ENCODE results near the gene USP8.
"Not testable (repeated sequence)": the region's sequence is repeated elsewhere in the genome, so short reads cannot be mapped to it uniquely, and the experiment has no call there.

The USP8 gene

GRCh38 chr15:50425219-50425618, 1.0 kb downstream of the USP8 start:
- Mint-ChIP-seq H3K36me3 (ENCODE audit: low read depth) (peaks cover 10% of the 10 kb centered on the region), H3K9me3 (no peaks in the 10 kb centered on the region), H3K27ac (peak overlapping the region; percentile 96), H3K27me3 (ENCODE audit: low read depth) (no peaks in the 10 kb centered on the region), H3K4me1 (ENCODE audit: low read depth) (peaks cover 25% of the 10 kb centered on the region), H3K4me3 (peak overlapping the region; percentile 99)

GRCh38 chr15:50425678-50426246, 1.6 kb downstream of the USP8 start:
- not testable (repeated sequence) for H3K9me3 Mint-ChIP-seq; H3K27ac Mint-ChIP-seq; H3K36me3 Mint-ChIP-seq (ENCODE audit: low read depth); H3K27me3 Mint-ChIP-seq (ENCODE audit: low read depth)
- Mint-ChIP-seq H3K4me1 (ENCODE audit: low read depth) (peaks cover 25% of the 10 kb centered on the region), H3K4me3 (peak overlapping the region; percentile 99)

DNA sequence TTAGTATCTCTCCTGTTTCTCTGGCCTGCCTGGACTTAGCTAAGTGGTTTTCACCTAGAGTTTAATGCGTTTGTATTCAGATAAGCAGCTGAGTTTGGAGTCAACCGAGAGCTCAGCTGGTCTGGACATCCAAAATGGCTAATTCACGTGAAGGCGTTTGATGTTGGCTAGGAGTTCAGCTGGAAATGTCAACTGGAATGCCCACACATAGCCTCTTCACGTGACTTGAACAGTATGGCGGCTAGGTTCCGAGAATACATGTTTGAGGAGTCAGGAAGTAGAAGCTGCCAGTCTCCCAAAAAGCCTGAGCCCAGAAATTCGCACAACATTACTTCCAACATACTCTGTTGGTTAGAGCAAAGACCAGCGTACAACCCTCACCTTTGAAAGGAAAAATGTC, 2.2 kb downstream of the USP8 start:
- Mint-ChIP-seq H3K4me1 (ENCODE audit: low read depth) (peaks cover 25% of the 10 kb centered on the region), H3K4me3 (peak overlapping the region; percentile 74), H3K9me3 (no peaks in the 10 kb centered on the region), H3K27ac (no peak overlapping the region), H3K27me3 (ENCODE audit: low read depth) (no peaks in the 10 kb centered on the region), H3K36me3 (ENCODE audit: low read depth) (peaks cover 10% of the 10 kb centered on the region)

DNA sequence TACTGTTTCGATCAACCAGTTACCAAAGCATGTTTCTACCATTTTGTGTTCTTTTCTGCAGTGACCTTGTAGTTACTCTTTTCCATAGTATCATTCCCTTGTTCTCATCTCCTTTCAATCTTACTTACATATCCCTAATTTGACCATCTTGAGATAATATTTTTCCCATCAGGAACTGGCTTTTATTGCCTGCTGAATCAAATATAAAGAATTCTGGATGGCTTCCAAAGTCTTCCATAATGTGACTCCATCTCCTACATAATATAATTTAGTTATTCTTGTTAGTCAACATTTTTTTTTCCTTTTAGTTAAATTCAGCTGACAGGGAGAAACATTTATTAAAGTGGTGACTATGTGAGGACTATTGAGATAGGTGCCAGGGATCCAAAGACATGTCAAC, 7.0 kb downstream of the USP8 start:
- no peaks in the 10 kb centered on the region for H3K27me3 Mint-ChIP-seq (ENCODE audit: low read depth)
- no peak overlapping the region for H3K27ac Mint-ChIP-seq
- no peak overlapping the region for H3K4me3 Mint-ChIP-seq
- H3K9me3 Mint-ChIP-seq, result no peaks in the 10 kb centered on the region
- peaks cover 26% of the 10 kb centered on the region for H3K4me1 Mint-ChIP-seq (ENCODE audit: low read depth)
- peaks cover 19% of the 10 kb centered on the region for H3K36me3 Mint-ChIP-seq (ENCODE audit: low read depth)

GRCh38 chr15:50432230-50432629, 8.0 kb downstream of the USP8 start:
- Mint-ChIP-seq H3K4me3 (no peak overlapping the region), H3K4me1 (ENCODE audit: low read depth) (peaks cover 16% of the 10 kb centered on the region), H3K9me3 (no peaks in the 10 kb centered on the region), H3K36me3 (ENCODE audit: low read depth) (peaks cover 14% of the 10 kb centered on the region), H3K27ac (no peak overlapping the region), H3K27me3 (ENCODE audit: low read depth) (no peaks in the 10 kb centered on the region)

DNA sequence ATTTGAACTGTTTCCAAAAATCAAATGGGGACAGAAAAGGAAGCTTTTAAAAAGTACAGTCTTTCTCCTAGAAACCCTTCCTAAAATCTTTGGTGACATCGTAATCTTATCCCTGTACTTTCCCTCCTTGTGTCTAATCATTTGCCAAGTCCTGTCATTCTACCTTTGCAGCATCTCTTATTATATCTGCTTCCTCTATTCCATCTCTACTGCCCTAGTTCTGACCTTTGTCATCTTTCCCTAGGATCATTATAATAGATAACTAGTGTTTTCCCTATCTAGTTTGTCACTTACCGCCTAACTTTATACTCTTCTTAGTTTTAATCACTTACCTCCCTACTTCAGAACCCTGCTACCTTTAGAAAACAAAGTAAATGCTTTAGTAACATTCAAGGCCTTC, 11.6 kb downstream of the USP8 start:
- Mint-ChIP-seq H3K27ac (no peak overlapping the region), H3K36me3 (ENCODE audit: low read depth) (peaks cover 20% of the 10 kb centered on the region), H3K4me1 (ENCODE audit: low read depth) (peaks cover 15% of the 10 kb centered on the region), H3K9me3 (no peaks in the 10 kb centered on the region), H3K27me3 (ENCODE audit: low read depth) (no peaks in the 10 kb centered on the region), H3K4me3 (no peak overlapping the region)

DNA sequence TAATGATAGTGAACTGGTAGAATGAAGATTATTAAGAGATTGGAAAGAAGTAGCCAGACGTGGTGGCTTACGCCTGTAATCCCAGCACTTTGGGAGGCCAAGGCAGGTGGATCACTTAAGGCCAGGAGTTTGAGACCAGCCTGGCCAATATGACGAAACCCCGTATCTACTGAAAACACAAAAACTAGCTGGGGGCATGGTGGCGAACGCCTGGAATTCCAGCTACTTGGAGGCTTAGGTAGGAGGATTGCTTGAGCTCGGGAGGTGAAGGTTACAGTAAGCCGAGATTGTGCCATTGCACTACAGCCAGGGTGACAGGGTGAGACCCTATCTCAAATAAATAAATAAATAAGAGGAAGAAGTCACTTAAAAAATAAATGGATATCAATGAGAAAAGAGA, 14.0 kb downstream of the USP8 start:
- Mint-ChIP-seq H3K4me3 (no peak overlapping the region), H3K27ac (no peak overlapping the region), H3K27me3 (ENCODE audit: low read depth) (no peaks in the 10 kb centered on the region), H3K36me3 (ENCODE audit: low read depth) (peaks cover 17% of the 10 kb centered on the region), H3K9me3 (no peaks in the 10 kb centered on the region), H3K4me1 (ENCODE audit: low read depth) (peaks cover 12% of the 10 kb centered on the region)

- H3K4me1 Mint-ChIP-seq (ENCODE audit: low read depth), result peaks cover 11% of the 10 kb centered on the region
- H3K27ac Mint-ChIP-seq, result no peak overlapping the region
- H3K27me3 Mint-ChIP-seq (ENCODE audit: low read depth), result no peaks in the 10 kb centered on the region
- no peaks in the 10 kb centered on the region for H3K9me3 Mint-ChIP-seq
- H3K36me3 Mint-ChIP-seq (ENCODE audit: low read depth), result peaks cover 23% of the 10 kb centered on the region
- no peak overlapping the region for H3K4me3 Mint-ChIP-seq
These were observed 16.7 kb downstream of the USP8 start for GRCh38 chr15:50440932-50441331.

- H3K9me3 Mint-ChIP-seq, result no peaks in the 10 kb centered on the region
- H3K4me3 Mint-ChIP-seq, result no peak overlapping the region
- H3K27ac Mint-ChIP-seq, result no peak overlapping the region
- H3K36me3 Mint-ChIP-seq (ENCODE audit: low read depth), result peaks cover 20% of the 10 kb centered on the region
- H3K4me1 Mint-ChIP-seq (ENCODE audit: low read depth), result peaks cover 7% of the 10 kb centered on the region
- H3K27me3 Mint-ChIP-seq (ENCODE audit: low read depth), result no peaks in the 10 kb centered on the region
These were observed 28.7 kb downstream of the USP8 start for GRCh38 chr15:50452927-50453326.

GRCh38 chr15:50458348-50459112, 34.3 kb downstream of the USP8 start:
- Mint-ChIP-seq H3K36me3 (ENCODE audit: low read depth) (peaks cover 30% of the 10 kb centered on the region), H3K4me3 (no peak overlapping the region), H3K4me1 (ENCODE audit: low read depth) (peaks cover 9% of the 10 kb centered on the region), H3K27ac (no peak overlapping the region), H3K9me3 (no peaks in the 10 kb centered on the region), H3K27me3 (ENCODE audit: low read depth) (no peaks in the 10 kb centered on the region)

GRCh38 chr15:50463423-50464358, 39.5 kb downstream of the USP8 start:
- H3K27ac Mint-ChIP-seq, result peak overlapping the region; percentile 10
- peaks cover 6% of the 10 kb centered on the region for H3K4me1 Mint-ChIP-seq (ENCODE audit: low read depth)
- no peaks in the 10 kb centered on the region for H3K9me3 Mint-ChIP-seq
- H3K4me3 Mint-ChIP-seq, result no peak overlapping the region
- H3K27me3 Mint-ChIP-seq (ENCODE audit: low read depth), result no peaks in the 10 kb centered on the region
- peaks cover 24% of the 10 kb centered on the region for H3K36me3 Mint-ChIP-seq (ENCODE audit: low read depth)

DNA sequence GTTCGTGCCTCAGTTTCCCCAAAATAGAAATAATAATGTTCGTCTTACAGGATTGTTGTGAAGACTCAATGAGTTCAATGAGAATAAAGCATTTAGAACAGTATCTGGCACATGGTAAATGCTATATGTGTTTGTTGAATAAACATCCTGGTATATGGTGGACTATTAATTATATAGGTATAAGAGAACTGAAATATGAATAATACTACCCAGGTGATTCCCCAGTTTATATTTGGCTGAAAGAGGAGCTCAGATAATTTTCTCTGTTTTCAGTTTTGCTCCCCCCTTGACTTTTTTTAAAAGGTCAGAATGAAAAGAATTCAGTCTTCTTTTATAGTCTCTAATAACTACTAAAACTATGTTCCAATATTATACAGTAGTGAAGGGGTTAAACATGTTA, 46.9 kb downstream of the USP8 start:
- Mint-ChIP-seq H3K9me3 (no peaks in the 10 kb centered on the region), H3K4me3 (no peak overlapping the region), H3K36me3 (ENCODE audit: low read depth) (peaks cover 25% of the 10 kb centered on the region), H3K27me3 (ENCODE audit: low read depth) (no peaks in the 10 kb centered on the region), H3K27ac (no peak overlapping the region), H3K4me1 (ENCODE audit: low read depth) (no peaks in the 10 kb centered on the region)

DNA sequence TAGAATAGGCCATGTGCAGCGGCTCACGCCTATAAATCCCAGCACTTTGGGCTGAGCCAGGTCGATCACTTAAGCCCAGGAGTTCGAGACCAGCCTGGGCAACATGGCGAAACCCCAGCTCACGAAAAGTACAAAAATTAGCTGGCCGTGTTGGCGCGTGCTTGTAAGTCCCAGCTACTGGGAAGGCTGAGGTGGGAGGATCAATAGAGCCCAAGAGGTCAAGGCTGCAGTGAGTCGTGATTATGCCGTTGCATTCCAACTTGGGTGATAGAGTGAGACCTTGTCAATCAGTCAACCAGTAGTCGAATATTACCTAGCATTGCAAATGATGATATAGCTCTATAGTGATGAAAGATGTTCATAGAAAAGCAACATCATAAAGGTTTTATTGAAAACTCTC, 51.9 kb downstream of the USP8 start:
- peaks cover 37% of the 10 kb centered on the region for H3K36me3 Mint-ChIP-seq (ENCODE audit: low read depth)
- no peak overlapping the region for H3K4me3 Mint-ChIP-seq
- H3K27me3 Mint-ChIP-seq (ENCODE audit: low read depth), result no peaks in the 10 kb centered on the region
- H3K4me1 Mint-ChIP-seq (ENCODE audit: low read depth), result peaks cover 6% of the 10 kb centered on the region
- no peak overlapping the region for H3K27ac Mint-ChIP-seq
- no peaks in the 10 kb centered on the region for H3K9me3 Mint-ChIP-seq

DNA sequence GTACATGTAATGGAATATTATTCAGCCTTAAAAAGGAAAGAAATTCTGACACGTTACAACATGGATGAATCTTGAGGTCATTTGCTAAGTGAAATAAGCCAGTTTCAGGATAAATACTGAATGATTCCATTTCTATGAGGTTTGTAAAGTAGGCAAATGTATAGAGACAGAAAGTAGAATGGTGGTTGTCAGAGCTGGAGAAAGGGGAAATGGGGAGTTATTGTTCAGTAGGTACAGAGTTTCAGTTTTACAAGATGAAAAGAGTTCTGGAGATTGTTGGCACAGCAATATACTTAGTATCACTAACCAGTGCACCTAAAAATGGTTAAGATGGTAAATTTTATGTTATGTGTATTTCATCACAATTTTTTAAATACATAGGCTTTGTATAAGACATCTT, 60.6 kb downstream of the USP8 start:
- no peaks in the 10 kb centered on the region for H3K9me3 Mint-ChIP-seq
- peaks cover 24% of the 10 kb centered on the region for H3K4me1 Mint-ChIP-seq (ENCODE audit: low read depth)
- peaks cover 55% of the 10 kb centered on the region for H3K36me3 Mint-ChIP-seq (ENCODE audit: low read depth)
- H3K27ac Mint-ChIP-seq, result no peak overlapping the region
- H3K27me3 Mint-ChIP-seq (ENCODE audit: low read depth), result no peaks in the 10 kb centered on the region
- H3K4me3 Mint-ChIP-seq, result no peak overlapping the region

DNA sequence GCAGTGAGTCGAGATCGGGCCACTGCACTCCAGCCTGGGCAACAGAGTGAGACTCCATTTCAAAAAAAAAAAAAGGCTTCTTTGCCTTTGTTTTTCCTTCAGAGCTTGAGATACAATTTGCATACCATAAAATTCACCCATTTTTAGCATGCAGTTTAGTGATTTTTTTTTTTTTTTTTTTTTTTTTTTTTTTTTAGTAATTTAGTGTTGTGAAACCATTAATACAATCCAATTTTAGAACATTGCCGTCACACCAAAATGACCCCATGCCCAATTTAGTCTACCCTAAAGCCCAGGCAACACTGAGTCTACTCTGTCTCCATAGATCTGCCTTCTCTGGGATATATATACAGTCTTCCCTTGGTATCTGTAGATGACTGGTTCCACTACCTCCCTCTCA, 61.2 kb downstream of the USP8 start:
- H3K36me3 Mint-ChIP-seq (ENCODE audit: low read depth), result peaks cover 56% of the 10 kb centered on the region
- H3K4me3 Mint-ChIP-seq, result no peak overlapping the region
- H3K9me3 Mint-ChIP-seq, result no peaks in the 10 kb centered on the region
- no peaks in the 10 kb centered on the region for H3K27me3 Mint-ChIP-seq (ENCODE audit: low read depth)
- peaks cover 23% of the 10 kb centered on the region for H3K4me1 Mint-ChIP-seq (ENCODE audit: low read depth)
- H3K27ac Mint-ChIP-seq, result no peak overlapping the region

All from T-helper 1 cell treated with Interleukin-12 subunit alpha and Interleukin-12 subunit beta and Interleukin-4 antibody, amounts not matched to agents 30 μg/mL and 1 μg/mL, for 36 hours (primary cell).